Epithelial cell of esophagus (primary cell): ENCODE results near the gene MS4A6E.

Experiments
- DNase-seq: peaks from one replicate; pipeline ENCODE4 v3.0.0; 2010; ENCODE audit warnings: low read depth
- H3K4me3 ChIP-seq: 2 replicates; pipeline ENCODE4 v1.5.1; 2011; ENCODE audit warnings: mild to moderate bottlenecking, low read length, control low read depth
- CTCF ChIP-seq: IDR thresholded peaks from 2 replicates; pipeline ENCODE4 v1.5.1; 2011; ENCODE audit warnings: low read depth, mild to moderate bottlenecking, low read length, control low read depth, inconsistent platforms; ENCODE audit not compliant: insufficient read depth; ENCODE audit errors: missing control alignments

MS4A6E gene

GRCh38 chr11:60375316-60375715 is 48.3 kb downstream of the MS4A6E start:
- no peak for TF ChIP-seq CTCF
- H3K4me3 ChIP-seq = no peak overlapping the region
- no peak for DNase-seq

GRCh38 chr11:60376601-60377000 is 49.5 kb downstream of the MS4A6E start:
- H3K4me3 ChIP-seq = no peak overlapping the region
- DNase-seq = no peak
- TF ChIP-seq CTCF = no peak

GRCh38 chr11:60377401-60378136 is 50.5 kb downstream of the MS4A6E start:
- DNase-seq = no peak
- no peak overlapping the region for H3K4me3 ChIP-seq
- TF ChIP-seq CTCF = no peak

GRCh38 chr11:60378354-60378753 is 51.3 kb downstream of the MS4A6E start, which contains the start of gene MS4A7:
Gene MS4A7, plus strand, starts transcription at chr11:60378532. Its CDS starts 4,610 bp downstream, at chr11:60383142.
- no peak for DNase-seq
- no peak for TF ChIP-seq CTCF
- no peak within 1 kb of the TSS for H3K4me3 ChIP-seq

- no peak for DNase-seq
- no peak for TF ChIP-seq CTCF
- H3K4me3 ChIP-seq = no peak overlapping the region
These were observed 62.3 kb downstream of the MS4A6E start for GRCh38 chr11:60389279-60389910.

- no peak for TF ChIP-seq CTCF
- no peak for DNase-seq
- no peak overlapping the region for H3K4me3 ChIP-seq
These were observed 63.4 kb downstream of the MS4A6E start for GRCh38 chr11:60390419-60390818.
